SK-N-SH (cell line): ENCODE measurements around the gene PCSK6. TPM values are rescaled to one million over a fixed set of nuclear protein-coding genes. Genes with fewer than 3 reads are reported as not detected.

Source experiments
- CTCF ChIA-PET: fragments of 300-600, 350-600 bp; formaldehyde crosslinking; extraction: SDS; loops from one replicate; lab custom pipeline; 2021; lab: Yijun Ruan, JAX
- POLR2A ChIA-PET: fragments of 350-600 bp; sonication (Branson Sonifier 250); formaldehyde crosslinking; extraction: SDS; loops from one replicate; lab custom pipeline; 2020; ENCODE audit warnings: antibody characterized with exemption, inconsistent platforms; lab: Yijun Ruan, JAX
- DNase-seq: peaks from one replicate; pipeline ENCODE4 v3.0.0; 2012
- H2AFZ ChIP-seq: fragments of 200-600 bp; sonication (generic); 2 replicates; pipeline ENCODE4 v1.8.1; 2016; ENCODE audit warnings: antibody characterized with exemption, mild to moderate bottlenecking, low read depth
- H3F3A ChIP-seq: fragments of 200-600 bp; sonication (generic); replicated peaks from 2 replicates; pipeline ENCODE3; 2016; ENCODE audit warnings: antibody characterized with exemption, mild to moderate bottlenecking; ENCODE audit not compliant: insufficient read depth
- H3K27ac ChIP-seq, 2 experiments: fragments of 200-500 bp in 1 of 2; fragments of 200-600 bp in 1 of 2; sonication (Bioruptor generic) in 1 of 2; sonication (generic), shearing (Covaris generic) in 1 of 2; 2 replicates each; pipeline versions ENCODE4 v1.5.1 to v1.6.1; 2014 to 2016; ENCODE audit warnings: low read depth in 2 of 2, inconsistent platforms in 1 of 2, low read length in 1 of 2, mild to moderate bottlenecking in 1 of 2, mixed read lengths in 1 of 2
- H3K27me3 ChIP-seq: fragments of 200-600 bp; sonication (generic), shearing (Covaris generic); 2 replicates; pipeline ENCODE4 v1.6.1; 2016; ENCODE audit warnings: mixed run types; ENCODE audit not compliant: insufficient read depth
- H3K36me3 ChIP-seq, 2 experiments: fragments of 200-500 bp in 1 of 2; fragments of 200-600 bp in 1 of 2; sonication (Bioruptor generic) in 1 of 2; sonication (generic) in 1 of 2; replicated peaks in 1 of 2; 2 replicates each; pipeline versions ENCODE3 to v1.5.1; 2014 to 2016; ENCODE audit warnings: low read length in 1 of 2, mild to moderate bottlenecking in 1 of 2; ENCODE audit not compliant: insufficient read depth in 2 of 2, control insufficient read depth in 1 of 2
- H3K4me1 ChIP-seq, 2 experiments: fragments of 200-500 bp in 1 of 2; fragments of 200-600 bp in 1 of 2; sonication (Bioruptor generic) in 1 of 2; sonication (generic), shearing (Covaris generic) in 1 of 2; 2 replicates each; pipeline versions ENCODE4 v1.5.1 to v1.6.1; 2014 to 2016; ENCODE audit warnings: low read depth in 1 of 2, low read length in 1 of 2, mixed run types in 1 of 2; ENCODE audit not compliant: insufficient read depth in 2 of 2, control insufficient read depth in 1 of 2
- H3K4me2 ChIP-seq: fragments of 200-600 bp; sonication (generic), shearing (Covaris generic); 2 replicates; pipeline ENCODE4 v1.6.1; 2017; ENCODE audit warnings: mixed run types
- H3K4me3 ChIP-seq, 2 experiments: fragments of 200-500 bp in 1 of 2; fragments of 200-600 bp in 1 of 2; sonication (Bioruptor generic) in 1 of 2; sonication (generic), shearing (Covaris generic) in 1 of 2; 2 replicates each; pipeline versions ENCODE4 v1.5.1 to v1.8.1; 2014 to 2016; ENCODE audit warnings: low read depth in 2 of 2, inconsistent platforms in 1 of 2, low read length in 1 of 2, mild to moderate bottlenecking in 1 of 2, mixed read lengths in 1 of 2, moderate library complexity in 1 of 2
- H3K79me2 ChIP-seq: fragments of 200-600 bp; sonication (generic); 2 replicates; pipeline ENCODE4 v1.8.1; 2017; ENCODE audit warnings: mild to moderate bottlenecking; ENCODE audit not compliant: insufficient read depth
- H3K9ac ChIP-seq: fragments of 200-600 bp; sonication (generic); 2 replicates; pipeline ENCODE4 v1.6.1; 2017; ENCODE audit warnings: mixed run types
- H3K9me2 ChIP-seq: fragments of 200-600 bp; sonication (generic); 2 replicates; pipeline ENCODE4 v1.6.1; 2017; ENCODE audit warnings: mixed run types
- H3K9me3 ChIP-seq: fragments of 200-600 bp; sonication (generic); 2 replicates; pipeline ENCODE4 v1.6.1; 2017; ENCODE audit warnings: mixed run types, mild to moderate bottlenecking, moderate library complexity
- H4K20me1 ChIP-seq: fragments of 200-600 bp; sonication (generic); 2 replicates; pipeline ENCODE4 v1.6.1; 2017; ENCODE audit warnings: mild to moderate bottlenecking, mixed run types; ENCODE audit not compliant: insufficient read depth
- CHD2 ChIP-seq: fragments of 150-350 bp; IDR thresholded peaks from 2 replicates; pipeline ENCODE4 v1.6.1; 2018; ENCODE audit warnings: low read length; ENCODE audit not compliant: partially characterized antibody
- EP300 ChIP-seq, 2 experiments: IDR thresholded peaks; 2 replicates each; pipeline versions ENCODE4 v1.4.0 to v1.6.1; 2012; ENCODE audit warnings: borderline replicate concordance in 1 of 2, low read depth in 1 of 2, low read length in 1 of 2
- EZH2phosphoT487 ChIP-seq: fragments of 200-600 bp; sonication (generic); IDR thresholded peaks from 2 replicates; pipeline ENCODE4 v1.6.1; 2017; ENCODE audit warnings: low read depth, mixed run types, mild to moderate bottlenecking, antibody characterized with exemption, moderate library complexity, borderline replicate concordance
- FOXM1 ChIP-seq: IDR thresholded peaks from 2 replicates; pipeline ENCODE4 v1.4.0; 2012; ENCODE audit warnings: low read depth, mild to moderate bottlenecking
- GATA2 ChIP-seq: sonication (generic); formaldehyde crosslinking; IDR thresholded peaks from 2 replicates; pipeline ENCODE4 v1.5.0; 2020; ENCODE audit warnings: mild to moderate bottlenecking, missing genetic modification reagents
- JUND ChIP-seq: IDR thresholded peaks from 2 replicates; pipeline ENCODE4 v1.4.0; 2012
- POLR2AphosphoS5 ChIP-seq: IDR thresholded peaks from 2 replicates; pipeline ENCODE4 v1.6.1; 2012; ENCODE audit warnings: low read depth, low read length
- RFX5 ChIP-seq: IDR thresholded peaks from 2 replicates; pipeline ENCODE4 v1.6.1; 2012; ENCODE audit warnings: mild to moderate bottlenecking, improper control_type of control experiment, low read length
- RXRA ChIP-seq: IDR thresholded peaks from 2 replicates; pipeline ENCODE4 v1.4.0; 2012; ENCODE audit warnings: low read depth, mild to moderate bottlenecking, borderline replicate concordance
- SIN3A ChIP-seq: IDR thresholded peaks from 2 replicates; pipeline ENCODE4 v1.6.1; 2012; ENCODE audit warnings: low read depth, mild to moderate bottlenecking, low read length, moderate library complexity, borderline replicate concordance
- SMC3 ChIP-seq: IDR thresholded peaks from 2 replicates; pipeline ENCODE4 v1.6.1; 2012; ENCODE audit warnings: low read depth, low read length, improper control_type of control experiment
- TAF1 ChIP-seq: IDR thresholded peaks from 2 replicates; pipeline ENCODE4 v1.6.1; 2012; ENCODE audit warnings: low read depth, mild to moderate bottlenecking, low read length, moderate library complexity, borderline replicate concordance
- TEAD4 ChIP-seq: IDR thresholded peaks from 2 replicates; pipeline ENCODE4 v1.4.0; 2012; ENCODE audit warnings: mild to moderate bottlenecking, borderline replicate concordance; ENCODE audit not compliant: insufficient read depth
- WGBS: methylation state at CpG from one replicate; pipeline ENCODE4 v1.1.6; 2017; ENCODE audit warnings: low lambda C conversion rate; 5-methylcytosine and 5-hydroxymethylcytosine counted together
- polyA plus RNA-seq, 3 experiments: library from polyadenylated mRNA; depleted of rRNA; stranded (reverse); fragments of >200 nt; gene quantifications; 2 replicates each; pipeline ENCODE4 v1.2.3, GENCODE V29; 2012
- TF ChIP-seq, protein P1 (sequence below): fragments of 150-350 bp; IDR thresholded peaks from 2 replicates; pipeline ENCODE4 v1.6.1; 2017; ENCODE audit warnings: antibody characterized with exemption, low read length, low read depth, borderline replicate concordance
- TF ChIP-seq, protein P2 (sequence below): fragments of 150-350 bp; IDR thresholded peaks from 2 replicates; pipeline ENCODE4 v1.6.1; 2016; ENCODE audit warnings: mild to moderate bottlenecking, low read depth, low read length
- TF ChIP-seq, protein P3 (sequence below): fragments of 200-600 bp; sonication (generic); IDR thresholded peaks from 2 replicates; pipeline ENCODE4 v1.6.1; 2017; ENCODE audit warnings: antibody characterized with exemption, mild to moderate bottlenecking, moderate library complexity
- TF ChIP-seq, protein P4 (sequence below): IDR thresholded peaks from 2 replicates; pipeline ENCODE4 v1.4.0; 2012; ENCODE audit warnings: low read depth
- TF ChIP-seq, protein P5 (sequence below): IDR thresholded peaks from 2 replicates; pipeline ENCODE4 v1.6.1; 2012; ENCODE audit warnings: mild to moderate bottlenecking, low read depth, low read length, moderate library complexity
- TF ChIP-seq, protein P6 (sequence below): IDR thresholded peaks from 2 replicates; pipeline ENCODE4 v1.4.0; 2012; ENCODE audit warnings: low read depth, borderline replicate concordance
- TF ChIP-seq, protein P7 (sequence below): IDR thresholded peaks from 2 replicates; pipeline ENCODE4; 2012

The PCSK6 gene
- polyA plus RNA-seq, 1 of the 3 experiments (the other 2 are of a cell fraction) = 0.03 TPM

DNA sequence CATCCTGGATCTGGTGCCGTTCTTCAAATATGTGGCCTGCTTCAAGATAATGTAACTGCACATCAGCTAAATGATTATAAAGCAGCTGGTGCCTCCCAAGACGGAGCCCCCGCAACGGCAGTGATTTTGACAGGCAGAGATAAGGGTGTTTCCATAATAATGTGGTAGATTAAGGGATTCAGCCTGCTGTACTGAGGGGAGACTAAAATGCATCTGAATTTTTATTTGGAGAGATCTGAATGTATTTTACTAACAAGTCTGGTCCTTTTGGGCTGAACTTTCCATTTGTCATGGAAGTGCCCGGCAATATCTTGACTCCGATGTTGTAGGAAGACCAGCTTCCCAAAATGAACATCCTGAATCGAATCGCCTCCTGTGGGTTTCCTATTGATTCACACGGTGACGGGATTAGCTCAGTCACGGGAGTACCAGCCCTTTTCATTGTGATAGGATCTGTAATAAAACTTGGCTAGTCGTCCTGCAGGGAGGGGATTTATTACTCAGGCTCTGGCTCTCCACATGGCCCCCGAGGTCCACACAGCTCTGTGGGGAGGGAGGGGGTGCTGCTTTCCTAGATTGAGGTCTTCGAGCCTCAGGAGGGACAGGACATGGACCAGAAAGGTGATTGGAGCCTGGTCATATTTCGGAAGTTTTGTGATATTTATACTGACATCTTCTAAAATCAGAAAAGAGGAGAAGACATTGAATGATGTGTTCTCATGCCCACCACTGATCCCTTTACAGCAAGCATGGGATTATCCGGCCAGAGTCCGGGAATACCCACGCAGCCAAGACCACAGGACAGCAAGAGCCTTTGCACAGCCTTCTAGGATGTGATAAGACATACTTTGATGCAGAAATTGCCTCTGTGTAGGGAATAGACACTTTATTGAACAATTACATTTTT is 2.5 kb upstream of the PCSK6 start:
- Histone ChIP-seq H3K27ac (no peak overlapping the region), H3K36me3 (no peaks in the 10 kb centered on the region), H3K4me1 (no peaks in the 10 kb centered on the region; a peak in 1 of 4 replicates), H3K9me2 (no peaks in the 10 kb centered on the region), H3K79me2 (no peaks in the 10 kb centered on the region), H3K4me2 (no peak overlapping the region), H4K20me1 (no peaks in the 10 kb centered on the region), H2AFZ (no peak overlapping the region), H3K4me3 (no peak overlapping the region), H3K27me3 (no peaks in the 10 kb centered on the region), H3F3A (no peaks in the 10 kb centered on the region), H3K9ac (no peak overlapping the region), H3K9me3 (no peaks in the 10 kb centered on the region)
- POLR2A ChIA-PET = no interaction called here
- TF ChIP-seq TEAD4 = no peak
- TF ChIP-seq TAF1 = no peak
- TF ChIP-seq, protein P1, sequence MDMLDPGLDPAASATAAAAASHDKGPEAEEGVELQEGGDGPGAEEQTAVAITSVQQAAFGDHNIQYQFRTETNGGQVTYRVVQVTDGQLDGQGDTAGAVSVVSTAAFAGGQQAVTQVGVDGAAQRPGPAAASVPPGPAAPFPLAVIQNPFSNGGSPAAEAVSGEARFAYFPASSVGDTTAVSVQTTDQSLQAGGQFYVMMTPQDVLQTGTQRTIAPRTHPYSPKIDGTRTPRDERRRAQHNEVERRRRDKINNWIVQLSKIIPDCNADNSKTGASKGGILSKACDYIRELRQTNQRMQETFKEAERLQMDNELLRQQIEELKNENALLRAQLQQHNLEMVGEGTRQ = no peak
- TF ChIP-seq, protein P2, sequence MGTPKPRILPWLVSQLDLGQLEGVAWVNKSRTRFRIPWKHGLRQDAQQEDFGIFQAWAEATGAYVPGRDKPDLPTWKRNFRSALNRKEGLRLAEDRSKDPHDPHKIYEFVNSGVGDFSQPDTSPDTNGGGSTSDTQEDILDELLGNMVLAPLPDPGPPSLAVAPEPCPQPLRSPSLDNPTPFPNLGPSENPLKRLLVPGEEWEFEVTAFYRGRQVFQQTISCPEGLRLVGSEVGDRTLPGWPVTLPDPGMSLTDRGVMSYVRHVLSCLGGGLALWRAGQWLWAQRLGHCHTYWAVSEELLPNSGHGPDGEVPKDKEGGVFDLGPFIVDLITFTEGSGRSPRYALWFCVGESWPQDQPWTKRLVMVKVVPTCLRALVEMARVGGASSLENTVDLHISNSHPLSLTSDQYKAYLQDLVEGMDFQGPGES = no peak
- TF ChIP-seq, protein P3, sequence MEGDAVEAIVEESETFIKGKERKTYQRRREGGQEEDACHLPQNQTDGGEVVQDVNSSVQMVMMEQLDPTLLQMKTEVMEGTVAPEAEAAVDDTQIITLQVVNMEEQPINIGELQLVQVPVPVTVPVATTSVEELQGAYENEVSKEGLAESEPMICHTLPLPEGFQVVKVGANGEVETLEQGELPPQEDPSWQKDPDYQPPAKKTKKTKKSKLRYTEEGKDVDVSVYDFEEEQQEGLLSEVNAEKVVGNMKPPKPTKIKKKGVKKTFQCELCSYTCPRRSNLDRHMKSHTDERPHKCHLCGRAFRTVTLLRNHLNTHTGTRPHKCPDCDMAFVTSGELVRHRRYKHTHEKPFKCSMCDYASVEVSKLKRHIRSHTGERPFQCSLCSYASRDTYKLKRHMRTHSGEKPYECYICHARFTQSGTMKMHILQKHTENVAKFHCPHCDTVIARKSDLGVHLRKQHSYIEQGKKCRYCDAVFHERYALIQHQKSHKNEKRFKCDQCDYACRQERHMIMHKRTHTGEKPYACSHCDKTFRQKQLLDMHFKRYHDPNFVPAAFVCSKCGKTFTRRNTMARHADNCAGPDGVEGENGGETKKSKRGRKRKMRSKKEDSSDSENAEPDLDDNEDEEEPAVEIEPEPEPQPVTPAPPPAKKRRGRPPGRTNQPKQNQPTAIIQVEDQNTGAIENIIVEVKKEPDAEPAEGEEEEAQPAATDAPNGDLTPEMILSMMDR = no peak
- no peak for TF ChIP-seq SMC3
- no peak for TF ChIP-seq RXRA
- TF ChIP-seq CHD2 = no peak
- TF ChIP-seq, protein P4, sequence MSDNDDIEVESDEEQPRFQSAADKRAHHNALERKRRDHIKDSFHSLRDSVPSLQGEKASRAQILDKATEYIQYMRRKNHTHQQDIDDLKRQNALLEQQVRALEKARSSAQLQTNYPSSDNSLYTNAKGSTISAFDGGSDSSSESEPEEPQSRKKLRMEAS = no peak
- no peak for TF ChIP-seq EZH2phosphoT487
- TF ChIP-seq FOXM1 = no peak
- TF ChIP-seq POLR2AphosphoS5 = no peak
- TF ChIP-seq, protein P5, sequence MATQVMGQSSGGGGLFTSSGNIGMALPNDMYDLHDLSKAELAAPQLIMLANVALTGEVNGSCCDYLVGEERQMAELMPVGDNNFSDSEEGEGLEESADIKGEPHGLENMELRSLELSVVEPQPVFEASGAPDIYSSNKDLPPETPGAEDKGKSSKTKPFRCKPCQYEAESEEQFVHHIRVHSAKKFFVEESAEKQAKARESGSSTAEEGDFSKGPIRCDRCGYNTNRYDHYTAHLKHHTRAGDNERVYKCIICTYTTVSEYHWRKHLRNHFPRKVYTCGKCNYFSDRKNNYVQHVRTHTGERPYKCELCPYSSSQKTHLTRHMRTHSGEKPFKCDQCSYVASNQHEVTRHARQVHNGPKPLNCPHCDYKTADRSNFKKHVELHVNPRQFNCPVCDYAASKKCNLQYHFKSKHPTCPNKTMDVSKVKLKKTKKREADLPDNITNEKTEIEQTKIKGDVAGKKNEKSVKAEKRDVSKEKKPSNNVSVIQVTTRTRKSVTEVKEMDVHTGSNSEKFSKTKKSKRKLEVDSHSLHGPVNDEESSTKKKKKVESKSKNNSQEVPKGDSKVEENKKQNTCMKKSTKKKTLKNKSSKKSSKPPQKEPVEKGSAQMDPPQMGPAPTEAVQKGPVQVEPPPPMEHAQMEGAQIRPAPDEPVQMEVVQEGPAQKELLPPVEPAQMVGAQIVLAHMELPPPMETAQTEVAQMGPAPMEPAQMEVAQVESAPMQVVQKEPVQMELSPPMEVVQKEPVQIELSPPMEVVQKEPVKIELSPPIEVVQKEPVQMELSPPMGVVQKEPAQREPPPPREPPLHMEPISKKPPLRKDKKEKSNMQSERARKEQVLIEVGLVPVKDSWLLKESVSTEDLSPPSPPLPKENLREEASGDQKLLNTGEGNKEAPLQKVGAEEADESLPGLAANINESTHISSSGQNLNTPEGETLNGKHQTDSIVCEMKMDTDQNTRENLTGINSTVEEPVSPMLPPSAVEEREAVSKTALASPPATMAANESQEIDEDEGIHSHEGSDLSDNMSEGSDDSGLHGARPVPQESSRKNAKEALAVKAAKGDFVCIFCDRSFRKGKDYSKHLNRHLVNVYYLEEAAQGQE = no peak
- no peak for TF ChIP-seq GATA2 (CRISPR knock-in tag)
- TF ChIP-seq EP300 (IDR thresholded peaks at IDR 0.05; ENCODE audit: borderline replicate concordance in 1 of 2, low read depth in 1 of 2, low read length in 1 of 2) = no peak
- TF ChIP-seq, protein P6, sequence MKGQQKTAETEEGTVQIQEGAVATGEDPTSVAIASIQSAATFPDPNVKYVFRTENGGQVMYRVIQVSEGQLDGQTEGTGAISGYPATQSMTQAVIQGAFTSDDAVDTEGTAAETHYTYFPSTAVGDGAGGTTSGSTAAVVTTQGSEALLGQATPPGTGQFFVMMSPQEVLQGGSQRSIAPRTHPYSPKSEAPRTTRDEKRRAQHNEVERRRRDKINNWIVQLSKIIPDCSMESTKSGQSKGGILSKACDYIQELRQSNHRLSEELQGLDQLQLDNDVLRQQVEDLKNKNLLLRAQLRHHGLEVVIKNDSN = no peak
- TF ChIP-seq JUND = no peak
- TF ChIP-seq SIN3A = no peak
- no peak for TF ChIP-seq RFX5
- TF ChIP-seq, protein P7, sequence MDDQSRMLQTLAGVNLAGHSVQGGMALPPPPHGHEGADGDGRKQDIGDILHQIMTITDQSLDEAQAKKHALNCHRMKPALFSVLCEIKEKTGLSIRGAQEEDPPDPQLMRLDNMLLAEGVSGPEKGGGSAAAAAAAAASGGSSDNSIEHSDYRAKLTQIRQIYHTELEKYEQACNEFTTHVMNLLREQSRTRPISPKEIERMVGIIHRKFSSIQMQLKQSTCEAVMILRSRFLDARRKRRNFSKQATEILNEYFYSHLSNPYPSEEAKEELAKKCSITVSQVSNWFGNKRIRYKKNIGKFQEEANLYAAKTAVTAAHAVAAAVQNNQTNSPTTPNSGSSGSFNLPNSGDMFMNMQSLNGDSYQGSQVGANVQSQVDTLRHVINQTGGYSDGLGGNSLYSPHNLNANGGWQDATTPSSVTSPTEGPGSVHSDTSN = no peak
- CTCF ChIA-PET = interaction anchor here (0.7 to 1.6 kb wide), 4 partner anchors 9 to 193 kb away, joined by 3 to 5 read pairs (median 4); no protein-coding TSS in a partner anchor
- no peak for DNase-seq
- 73% methylated on average over 18 of the region's 18 CpGs for WGBS
